Measurements from ENCODE around the gene WWP2.

- TF ChIP-seq CTCF (conservative IDR thresholded peaks at IDR 0.05; ENCODE audit: low read length) (peak; percentile 91), EZH2phosphoT487 (IDR thresholded peaks at IDR 0.05; ENCODE audit: borderline replicate concordance, low read depth, low read length) (no peak)
These were observed 7.4 kb upstream of the WWP2 start, which contains the start of gene NOB1 for GRCh38 chr16:69754469-69755310.

Data from OCI-LY7 (cell line).